ENCODE measurements around the gene MRFAP1L1. TPM values are rescaled to one million over a fixed set of nuclear protein-coding genes. Genes with fewer than 3 reads are reported as not detected.

MRFAP1L1 gene
- total RNA-seq, 1 experiment from 2014 or later = 1.7 TPM

- in situ Hi-C loops (cut with HindIII; ENCODE audit: low sequenced_read_pairs) = no loop called here
- DNase-seq (ENCODE audit: low spot score) = no peak
Measured at GRCh38 chr4:6719611-6720179, 10.0 kb upstream of the MRFAP1L1 start.

GRCh38 chr4:6718932-6719610, 9.4 kb upstream of the MRFAP1L1 start:
- in situ Hi-C loops (cut with HindIII; ENCODE audit: low sequenced_read_pairs) = no loop called here
- no peak for DNase-seq (ENCODE audit: low spot score)

GRCh38 chr4:6716958-6717655, 7.4 kb upstream of the MRFAP1L1 start:
- no peak for DNase-seq (ENCODE audit: low spot score)
- in situ Hi-C loops (cut with HindIII; ENCODE audit: low sequenced_read_pairs) = no loop called here

GRCh38 chr4:6716018-6716911, 6.6 kb upstream of the MRFAP1L1 start, which contains the start of gene BLOC1S4:
BLOC1S4 (plus strand) TSS chr4:6716174; CDS start chr4:6716210, 36 bp downstream.
- in situ Hi-C loops (cut with HindIII; ENCODE audit: low sequenced_read_pairs) = no loop called here
- DNase-seq (ENCODE audit: low spot score) = peak; percentile 87

GRCh38 chr4:6715704-6716017, 6.0 kb upstream of the MRFAP1L1 start:
- in situ Hi-C loops (cut with HindIII; ENCODE audit: low sequenced_read_pairs) = no loop called here
- no peak for DNase-seq (ENCODE audit: low spot score)

GRCh38 chr4:6714954-6715353, 5.3 kb upstream of the MRFAP1L1 start:
- no peak for DNase-seq (ENCODE audit: low spot score)
- in situ Hi-C loops (cut with HindIII; ENCODE audit: low sequenced_read_pairs) = no loop called here

GRCh38 chr4:6710996-6711395, 1.3 kb upstream of the MRFAP1L1 start:
- no peak for DNase-seq (ENCODE audit: low spot score)

GRCh38 chr4:6710282-6710681, 617 bp upstream of the MRFAP1L1 start:
- in situ Hi-C loops (cut with HindIII; ENCODE audit: low sequenced_read_pairs) = no loop called here
- DNase-seq (ENCODE audit: low spot score) = no peak

More at GRCh38 chr4:6710996-6711395, 1.3 kb upstream of the MRFAP1L1 start:
- in situ Hi-C loops (cut with HindIII; ENCODE audit: low sequenced_read_pairs) = no loop called here

- no peak for DNase-seq (ENCODE audit: low spot score)
- in situ Hi-C loops (cut with HindIII; ENCODE audit: low sequenced_read_pairs) = no loop called here
Measured at GRCh38 chr4:6706173-6706572, 3.5 kb downstream of the MRFAP1L1 start.

- no peak for DNase-seq (ENCODE audit: low spot score)
- in situ Hi-C loops (cut with HindIII; ENCODE audit: low sequenced_read_pairs) = no loop called here
Measured at GRCh38 chr4:6705646-6706045, 4.0 kb downstream of the MRFAP1L1 start.

GRCh38 chr4:6703786-6704185, 5.9 kb downstream of the MRFAP1L1 start:
- in situ Hi-C loops (cut with HindIII; ENCODE audit: low sequenced_read_pairs) = no loop called here
- DNase-seq (ENCODE audit: low spot score) = no peak

GRCh38 chr4:6702761-6703160, 6.9 kb downstream of the MRFAP1L1 start:
- no peak for DNase-seq (ENCODE audit: low spot score)
- in situ Hi-C loops (cut with HindIII; ENCODE audit: low sequenced_read_pairs) = no loop called here

- DNase-seq (ENCODE audit: low spot score) = no peak
- in situ Hi-C loops (cut with HindIII; ENCODE audit: low sequenced_read_pairs) = no loop called here
Measured at GRCh38 chr4:6701371-6701770, 8.3 kb downstream of the MRFAP1L1 start.

GRCh38 chr4:6699903-6700302, 9.8 kb downstream of the MRFAP1L1 start:
- in situ Hi-C loops (cut with HindIII; ENCODE audit: low sequenced_read_pairs) = no loop called here
- no peak for DNase-seq (ENCODE audit: low spot score)

- in situ Hi-C loops (cut with HindIII; ENCODE audit: low sequenced_read_pairs) = no loop called here
- no peak for DNase-seq (ENCODE audit: low spot score)
Measured at GRCh38 chr4:6699388-6699787, 10.3 kb downstream of the MRFAP1L1 start.

- in situ Hi-C loops (cut with HindIII; ENCODE audit: low sequenced_read_pairs) = no loop called here
- DNase-seq (ENCODE audit: low spot score) = no peak
Measured at GRCh38 chr4:6697131-6697530, 12.5 kb downstream of the MRFAP1L1 start.

- in situ Hi-C loops (cut with HindIII; ENCODE audit: low sequenced_read_pairs) = no loop called here
- DNase-seq (ENCODE audit: low spot score) = no peak
Measured at GRCh38 chr4:6696611-6697010, 13.1 kb downstream of the MRFAP1L1 start.

GRCh38 chr4:6695660-6696610, 13.7 kb downstream of the MRFAP1L1 start:
- in situ Hi-C loops (cut with HindIII; ENCODE audit: low sequenced_read_pairs) = no loop called here
- no peak for DNase-seq (ENCODE audit: low spot score)
